Activated CD4-positive, alpha-beta T cell treated with anti-CD3 and anti-CD28 coated beads, Interleukin-2, amount 50 U/mL, for 16 hours (primary cell): ENCODE results near the gene THAP10.

Source experiments
- DNase-seq: peaks from one replicate; pipeline ENCODE4 v3.0.0-alpha.2; 2020

THAP10 gene

GRCh38 chr15:70853318-70853972 lies 38.8 kb downstream of the THAP10 start:
- no peak for DNase-seq

GRCh38 chr15:70852501-70853317 lies 39.5 kb downstream of the THAP10 start:
- DNase-seq = no peak

GRCh38 chr15:70851889-70852288 lies 40.3 kb downstream of the THAP10 start:
- DNase-seq = no peak

- no peak for DNase-seq
These were observed 46.5 kb downstream of the THAP10 start for GRCh38 chr15:70845602-70846360.

- DNase-seq = no peak
These were observed 54.8 kb downstream of the THAP10 start for GRCh38 chr15:70837476-70837875.

GRCh38 chr15:70835841-70836240 lies 56.4 kb downstream of the THAP10 start:
- DNase-seq = no peak

- DNase-seq = no peak
These were observed 56.8 kb downstream of the THAP10 start for GRCh38 chr15:70835415-70835814.

- DNase-seq = no peak
These were observed 57.2 kb downstream of the THAP10 start for GRCh38 chr15:70834999-70835398.

GRCh38 chr15:70833861-70834765 lies 58.1 kb downstream of the THAP10 start:
- DNase-seq = no peak

- no peak for DNase-seq
These were observed 58.8 kb downstream of the THAP10 start for GRCh38 chr15:70833422-70833821.

GRCh38 chr15:70832176-70832575 lies 60.1 kb downstream of the THAP10 start:
- no peak for DNase-seq
